Esophagus mucosa (tissue), 1 donor: ENCODE measurements around the gene ANAPC16. TPM values are rescaled to one million over a fixed set of nuclear protein-coding genes. Genes with fewer than 3 reads are reported as not detected.
"Not testable (repeated sequence)": the region's sequence is repeated elsewhere in the genome, so short reads cannot be mapped to it uniquely, and the experiment has no call there.

Experiments used
- ATAC-seq: fragments of 200-7000 bp; cut with Tn5 transposase; one replicate; pipeline ENCODE4 v1.9.1; 2020
- total RNA-seq: library from RNA; stranded (reverse); gene quantifications from one replicate; pipeline ENCODE4 v1.2.4, GENCODE V29; 2023
- donor health status: DM: yes; HTN: yes; CAD: no.

Gene ANAPC16
- 64.4 TPM for total RNA-seq

DNA sequence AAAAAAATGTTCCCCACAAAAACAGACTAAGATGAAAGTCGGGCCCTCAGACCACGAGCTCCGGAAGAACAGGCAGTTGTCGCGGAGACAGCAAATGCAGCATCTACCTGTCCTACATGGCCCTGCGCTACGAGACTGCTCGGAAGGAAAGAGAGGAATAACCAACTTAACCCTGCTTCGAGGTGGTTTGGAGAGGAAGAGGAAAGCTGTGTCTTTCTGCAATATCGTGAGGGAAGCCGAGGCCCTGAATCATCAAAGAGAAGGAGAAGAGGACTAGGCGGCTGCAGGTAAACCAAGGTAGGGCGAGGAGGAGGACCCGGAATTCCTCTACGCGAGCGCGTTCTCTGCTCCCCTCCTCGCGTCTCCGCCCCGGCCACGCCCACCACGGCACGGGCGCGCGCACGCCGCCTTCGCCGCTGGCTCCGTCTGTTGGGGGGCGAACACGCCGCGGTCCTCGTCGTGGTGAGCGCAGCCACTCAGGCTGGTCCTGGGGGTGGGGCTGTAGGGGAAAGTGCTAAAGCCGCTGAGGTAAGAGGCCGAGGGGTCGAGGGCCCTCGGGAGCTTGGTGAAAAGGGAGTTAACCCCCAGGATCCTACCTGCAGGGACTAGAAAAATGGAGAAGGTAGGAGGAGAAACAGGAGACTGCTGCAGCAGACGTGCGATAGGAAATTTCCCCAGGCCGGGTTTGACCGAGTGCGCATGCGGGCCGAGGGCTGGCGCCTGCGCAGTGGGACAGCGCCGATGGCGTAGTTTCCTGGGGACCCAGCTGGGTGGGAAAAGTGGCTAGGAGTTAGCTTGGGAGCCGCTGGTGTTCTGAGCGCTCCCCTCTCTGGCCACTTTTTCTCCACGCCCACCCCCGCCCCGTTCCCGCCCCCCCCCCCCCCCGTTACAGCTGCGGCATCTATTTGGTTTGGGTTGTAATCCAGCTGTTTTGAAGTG is at the start of gene ANAPC16, which contains the start of gene ASCC1:
Gene ANAPC16 (plus strand): TSS at position 402 of the 939 bp plus-strand sequence. CDS start 7,903 bp downstream, outside the sequence.
Gene ASCC1 (minus strand): TSS at position 666 of the 939 bp plus-strand sequence. CDS start 2,978 bp downstream, outside the sequence.
- ATAC-seq: peak; percentile 97

DNA sequence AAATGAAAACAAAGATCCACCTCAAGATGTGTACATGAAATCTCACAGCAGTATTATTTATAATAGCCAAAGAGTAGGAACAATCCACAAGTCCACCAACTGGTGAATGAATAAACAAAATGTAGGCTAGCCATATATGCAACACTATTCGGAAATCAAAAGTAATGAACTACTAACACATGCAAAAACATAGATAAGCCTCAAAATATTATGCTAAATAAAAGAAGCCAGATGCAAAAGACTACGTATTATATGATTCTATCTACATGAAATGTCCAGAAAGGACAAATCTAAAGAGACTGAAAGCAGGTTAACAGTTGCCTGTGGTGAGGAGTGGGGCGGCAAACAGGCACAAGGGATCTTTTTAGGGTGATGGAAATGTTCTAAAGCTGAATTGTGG is 48.7 kb upstream of the ANAPC16 start:
- ATAC-seq: no peak

DNA sequence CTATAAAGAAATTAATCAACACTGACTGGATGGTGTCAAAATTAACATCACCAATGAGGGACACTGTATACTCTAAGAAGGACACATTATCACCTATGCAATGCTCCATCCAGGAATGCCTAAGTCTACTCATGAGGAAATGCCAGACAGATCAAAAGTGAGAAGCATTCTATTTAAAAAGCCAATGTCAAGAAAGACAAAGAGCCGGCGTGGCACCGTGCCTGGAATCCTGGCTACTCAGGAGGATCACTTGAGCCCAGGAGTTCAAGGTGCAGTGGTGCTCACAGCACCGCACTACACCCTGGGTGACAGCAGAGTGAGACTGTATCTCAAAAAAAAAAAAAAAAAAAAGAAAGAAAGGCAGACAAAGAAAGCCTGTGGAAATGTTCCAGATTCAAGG is 45.5 kb upstream of the ANAPC16 start:
- ATAC-seq: peak; percentile 68

DNA sequence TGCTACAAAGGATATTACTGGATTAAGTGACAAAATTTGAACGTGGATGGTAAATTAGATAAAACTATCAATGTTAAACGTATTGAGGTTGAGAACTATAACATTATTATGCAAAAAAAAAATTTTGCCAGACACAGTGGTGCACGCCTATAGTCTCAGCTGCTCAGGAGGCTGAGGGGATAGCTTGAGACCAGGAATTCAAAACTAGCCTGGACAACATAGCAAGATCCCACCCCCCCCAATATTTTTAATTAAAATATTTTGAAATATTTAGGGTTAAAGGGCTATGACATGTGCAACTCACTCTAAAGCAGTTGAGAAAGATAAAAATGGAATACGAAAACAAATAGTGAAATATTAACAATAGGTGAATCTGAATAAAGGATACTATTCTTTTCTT is 45.1 kb upstream of the ANAPC16 start:
- no peak for ATAC-seq

DNA sequence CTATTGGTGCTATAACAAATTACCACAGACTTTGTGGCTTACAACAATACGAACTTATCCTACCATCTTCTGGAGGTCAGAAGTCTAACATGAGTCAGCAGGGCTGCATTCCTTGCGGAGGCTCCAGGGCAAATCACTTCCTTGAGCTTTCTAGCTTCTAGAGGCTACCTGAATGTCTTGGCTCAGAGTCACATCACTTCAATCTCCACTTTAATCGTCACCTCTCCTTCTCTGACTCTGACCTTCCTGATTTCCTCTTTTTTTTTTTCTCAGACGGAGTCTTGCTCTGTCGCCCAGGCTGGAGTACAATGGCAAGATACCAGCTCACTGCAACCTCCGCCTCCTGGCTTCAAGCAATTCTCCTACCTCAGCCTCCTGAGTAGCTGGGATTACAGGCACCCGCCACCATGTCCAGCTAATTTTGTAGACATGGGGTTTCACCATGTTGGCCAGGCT is 44.6 kb upstream of the ANAPC16 start:
- peak; percentile 89 for ATAC-seq

DNA sequence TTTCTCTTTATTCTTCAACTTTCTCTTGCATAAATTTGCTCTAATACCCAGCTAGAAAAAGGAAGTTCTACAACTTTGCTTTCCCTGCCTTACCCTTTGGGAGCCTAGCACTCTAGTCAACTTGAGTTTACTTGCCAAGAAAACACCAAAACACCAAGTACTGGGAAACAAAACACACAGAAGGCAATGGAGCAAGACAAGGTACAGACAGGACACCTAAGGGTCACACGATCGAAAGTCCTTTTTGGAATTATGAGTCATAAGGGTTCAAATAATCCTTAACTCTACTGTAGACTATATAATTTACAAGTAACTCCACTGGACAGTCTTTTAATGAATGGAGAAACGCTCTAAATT is 42.6 kb upstream of the ANAPC16 start:
- ATAC-seq: no peak

DNA sequence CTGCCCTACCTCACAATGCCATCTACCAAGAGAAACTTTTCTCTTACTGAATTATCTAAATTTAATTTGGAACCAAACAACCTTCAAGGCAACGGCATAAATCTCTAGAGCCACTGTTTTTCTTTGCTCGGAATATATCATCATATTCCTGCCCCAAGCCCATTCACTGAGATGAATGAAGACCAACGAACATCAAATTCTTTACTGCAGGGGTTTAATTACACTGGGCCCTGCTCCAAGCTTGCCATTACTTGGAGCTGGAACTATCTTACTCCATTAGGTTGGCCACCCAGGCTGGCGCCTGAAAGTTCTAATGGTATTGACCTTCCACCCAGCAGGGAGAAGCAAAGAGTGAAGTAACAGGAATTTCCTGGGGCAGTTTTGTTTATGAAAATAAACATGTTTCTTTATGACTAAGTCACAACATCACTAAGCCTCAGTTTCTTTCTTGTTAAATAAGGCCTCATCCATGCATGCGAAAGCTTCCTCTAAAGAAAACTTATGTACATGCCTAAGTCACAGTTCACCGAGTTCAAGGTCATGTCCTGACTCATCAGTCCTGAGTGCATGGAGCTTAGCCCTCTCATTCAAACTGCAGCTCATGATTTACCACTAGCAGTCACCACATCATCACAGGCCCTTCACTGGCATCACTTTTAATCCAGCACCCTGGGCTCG is 42.1 kb upstream of the ANAPC16 start:
- peak; percentile 82 for ATAC-seq

DNA sequence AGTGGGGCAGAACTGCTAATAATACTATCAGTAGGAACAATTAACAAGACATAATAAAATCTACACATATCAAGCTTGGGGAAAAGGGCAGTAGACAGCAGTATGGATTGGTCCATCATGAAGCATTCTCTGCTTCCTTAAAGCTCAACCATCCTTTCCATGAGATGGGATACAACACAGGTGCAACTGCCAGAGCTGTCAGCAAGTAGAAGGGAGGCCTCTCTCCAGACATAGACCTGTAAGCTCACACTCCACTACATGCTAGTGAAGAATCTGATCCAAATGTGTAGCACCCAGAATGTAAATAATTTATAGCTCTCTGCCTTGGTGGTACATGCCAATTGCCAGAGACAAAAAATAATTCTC is 41.5 kb upstream of the ANAPC16 start:
- no peak for ATAC-seq

DNA sequence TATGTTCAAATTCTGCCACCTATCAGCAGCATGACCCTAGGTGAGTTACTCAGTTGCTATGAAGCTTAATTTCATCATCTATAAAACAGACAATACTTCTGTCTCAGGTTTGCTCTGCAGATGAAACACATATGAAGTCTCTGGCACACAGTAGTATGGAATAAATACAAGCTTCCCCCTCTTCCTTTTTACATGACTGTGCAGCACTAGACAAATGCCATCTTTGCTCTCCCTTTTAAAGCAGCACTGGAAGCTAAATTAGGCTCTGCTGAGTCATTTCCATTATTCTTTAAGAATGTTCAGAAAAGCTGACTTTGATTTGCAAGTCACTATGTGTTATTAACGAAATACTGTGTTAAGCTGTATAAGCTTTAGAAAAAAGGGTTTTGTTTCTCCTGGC is 40.7 kb upstream of the ANAPC16 start:
- ATAC-seq: peak; percentile 17

DNA sequence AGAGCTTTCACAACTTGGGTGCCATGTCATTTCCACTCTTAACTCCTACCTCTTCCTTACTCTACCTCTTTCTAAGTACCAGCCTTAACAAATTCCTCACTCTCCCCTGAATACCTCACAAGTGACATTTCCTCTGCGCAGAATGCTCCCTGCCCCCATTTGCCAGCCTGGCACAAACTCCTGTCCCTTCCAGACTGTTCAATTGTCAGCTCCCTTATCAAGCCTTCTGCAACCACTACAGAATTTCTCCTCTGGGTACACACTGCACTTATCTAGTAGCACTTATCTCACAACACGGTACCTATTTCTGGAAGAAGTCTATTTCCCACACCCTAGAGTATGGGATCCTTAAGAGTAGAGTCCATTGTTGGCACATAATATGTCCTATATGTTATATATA is 39.1 kb upstream of the ANAPC16 start:
- no peak for ATAC-seq

DNA sequence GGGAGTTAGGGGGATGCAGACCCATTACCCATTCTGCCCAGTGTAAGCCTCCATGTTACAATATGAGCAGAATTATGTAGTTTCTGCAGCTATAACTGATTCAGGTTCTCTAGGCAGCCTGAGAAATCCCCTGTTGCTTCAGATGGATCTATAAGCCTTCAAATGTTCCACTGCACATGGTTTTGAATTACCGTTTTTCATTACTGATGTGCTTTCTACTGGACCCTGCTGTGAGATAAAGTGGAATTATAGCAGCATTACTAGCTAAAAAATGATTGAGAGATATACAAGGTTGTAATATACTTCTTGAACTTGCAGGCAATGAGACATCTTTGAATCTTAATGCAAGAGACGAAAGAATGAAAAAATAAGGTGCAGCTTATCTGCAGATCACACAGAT is 38.4 kb upstream of the ANAPC16 start:
- no peak for ATAC-seq

DNA sequence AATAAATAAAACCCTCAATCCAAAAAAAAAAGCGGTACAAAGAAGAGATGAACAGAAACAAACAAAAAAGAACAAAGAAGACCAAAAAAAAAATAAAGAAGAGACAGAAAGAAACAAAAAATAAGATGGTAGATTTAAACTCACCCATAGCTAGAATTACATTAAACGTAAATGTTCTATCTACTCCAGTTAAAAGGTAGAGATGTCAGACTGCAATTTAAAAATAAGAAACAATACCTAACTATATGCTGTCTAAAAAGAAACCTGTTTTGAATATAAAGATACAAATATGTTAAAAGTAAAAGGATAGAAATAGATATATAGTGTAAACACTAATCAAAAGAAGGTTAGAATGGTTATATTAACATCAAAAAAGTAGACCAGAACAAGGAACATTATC is 31.7 kb upstream of the ANAPC16 start:
- no peak for ATAC-seq

DNA sequence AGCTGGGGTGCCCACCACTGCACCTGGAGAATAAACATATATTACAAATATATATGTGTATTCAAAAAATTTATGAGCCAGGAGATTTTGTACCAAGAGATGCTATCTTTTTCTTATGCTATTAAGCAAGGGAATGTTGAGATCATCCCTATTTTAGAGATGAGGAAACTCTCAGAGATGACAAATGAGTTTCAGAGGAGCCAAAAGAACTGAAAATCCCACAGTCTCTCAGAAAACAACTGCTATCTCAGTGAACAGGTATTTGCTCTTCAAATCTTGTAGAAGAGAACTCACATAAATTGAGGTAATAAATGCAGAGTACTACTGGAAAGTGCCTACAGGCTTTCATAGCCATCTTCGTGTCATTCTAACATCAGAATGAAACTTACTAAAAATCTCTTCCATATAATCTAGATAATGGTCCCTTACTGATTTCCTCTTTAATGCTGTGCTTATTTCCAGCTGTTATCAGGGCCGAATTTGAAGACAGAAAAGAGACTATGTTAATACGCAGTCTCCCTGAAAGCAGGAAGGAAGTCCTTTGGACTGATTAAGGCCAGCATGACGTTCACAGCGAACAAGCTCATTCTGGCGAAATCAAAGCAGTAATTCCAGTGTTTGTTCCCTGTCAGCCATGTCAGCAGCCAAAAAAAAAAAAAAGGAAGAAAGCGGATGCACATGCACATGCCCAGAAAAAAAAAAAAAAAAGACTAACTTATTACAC is 29.4 kb upstream of the ANAPC16 start:
- peak; percentile 36 for ATAC-seq

DNA sequence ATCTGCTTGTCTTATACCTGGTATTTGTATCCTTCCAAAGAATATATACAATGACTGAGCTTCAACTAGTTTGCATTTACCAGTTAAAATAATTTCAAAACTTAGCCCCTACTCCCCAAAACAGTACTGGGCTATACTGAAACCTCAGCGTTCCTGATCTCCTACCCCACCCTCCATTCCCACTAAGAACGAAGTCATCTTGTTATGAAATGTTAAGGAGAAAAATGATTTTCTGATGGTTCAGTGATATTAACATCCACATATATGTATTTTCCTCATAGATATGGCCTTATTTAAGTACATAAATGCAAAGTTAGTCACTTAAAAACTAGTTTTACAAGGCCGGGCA is 28.9 kb upstream of the ANAPC16 start:
- no peak for ATAC-seq

DNA sequence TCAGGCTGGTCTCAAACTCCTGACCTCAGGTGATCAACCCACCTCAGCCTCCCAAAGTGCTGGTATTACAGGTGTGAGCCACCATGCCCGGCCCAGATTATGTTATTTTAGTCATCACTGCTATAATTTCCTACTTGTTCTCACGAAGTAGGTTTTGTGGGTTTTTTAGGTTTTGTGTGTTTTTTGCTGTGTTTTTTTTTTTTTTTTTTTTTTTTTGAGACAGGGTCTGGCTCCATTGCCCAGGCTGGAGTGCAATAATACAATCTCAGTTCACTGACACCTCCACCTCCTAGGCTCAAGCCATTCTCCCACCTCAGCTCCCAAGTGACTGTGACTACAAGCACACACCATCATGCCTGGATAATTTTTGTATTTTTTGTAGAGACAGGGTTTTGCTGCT is 20.9 kb upstream of the ANAPC16 start:
- no peak for ATAC-seq

DNA sequence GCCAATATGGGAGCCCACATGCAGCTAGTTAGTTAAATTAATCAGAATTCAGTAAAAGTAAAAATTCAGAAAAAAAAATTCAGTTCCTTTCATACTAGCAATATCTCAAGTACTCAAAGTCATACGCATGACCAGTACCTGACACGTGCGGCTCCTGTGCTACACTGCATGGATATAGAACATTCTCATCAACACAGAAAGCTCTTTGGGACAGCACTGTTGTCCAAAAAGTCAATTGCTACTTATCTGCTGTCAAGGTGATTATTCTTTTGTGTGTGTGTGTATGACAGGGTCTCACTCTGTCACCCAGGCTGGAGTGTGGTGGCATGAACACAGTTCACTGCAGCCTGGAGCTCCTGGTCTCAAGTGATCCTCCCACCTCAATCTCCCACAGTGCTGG is 14.9 kb upstream of the ANAPC16 start:
- ATAC-seq: no peak

DNA sequence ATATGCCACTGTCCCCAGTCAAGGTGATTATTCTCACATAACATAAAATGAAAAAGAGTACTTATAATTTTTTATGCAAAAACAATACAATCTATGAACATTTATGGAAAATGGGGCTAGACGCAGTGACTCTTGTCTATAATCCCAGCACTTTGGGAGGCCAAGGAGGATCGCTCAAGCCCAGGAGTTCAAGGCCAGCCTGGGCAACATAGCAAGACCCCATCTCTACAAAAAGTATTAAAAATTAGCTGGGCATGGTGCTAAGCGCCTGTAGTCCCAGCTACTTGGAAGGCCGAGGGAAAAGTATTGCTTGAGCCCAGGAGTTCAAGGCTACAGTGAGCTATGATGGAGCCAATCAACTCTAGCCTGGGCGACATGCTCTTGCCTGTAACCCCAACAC is 14.5 kb upstream of the ANAPC16 start:
- ATAC-seq: no peak

DNA sequence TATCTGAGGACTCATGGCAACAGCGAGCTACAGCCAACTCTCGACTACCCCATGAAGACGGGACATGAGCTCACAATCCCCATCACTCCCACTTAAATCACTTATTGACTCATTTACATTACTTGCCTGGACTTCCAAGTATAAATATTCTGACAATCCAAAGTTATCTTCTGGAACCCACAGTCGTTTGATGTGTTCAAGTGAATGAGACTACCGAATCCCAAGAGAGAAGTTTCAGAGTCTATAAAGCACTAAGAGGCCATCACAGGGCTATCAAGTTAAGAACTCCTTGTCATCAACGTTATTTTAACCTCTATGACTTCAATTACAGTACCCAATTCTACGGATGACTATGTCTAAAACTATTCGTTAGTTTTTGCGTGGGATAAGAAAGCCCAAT is 11.5 kb upstream of the ANAPC16 start:
- ATAC-seq: no peak

DNA sequence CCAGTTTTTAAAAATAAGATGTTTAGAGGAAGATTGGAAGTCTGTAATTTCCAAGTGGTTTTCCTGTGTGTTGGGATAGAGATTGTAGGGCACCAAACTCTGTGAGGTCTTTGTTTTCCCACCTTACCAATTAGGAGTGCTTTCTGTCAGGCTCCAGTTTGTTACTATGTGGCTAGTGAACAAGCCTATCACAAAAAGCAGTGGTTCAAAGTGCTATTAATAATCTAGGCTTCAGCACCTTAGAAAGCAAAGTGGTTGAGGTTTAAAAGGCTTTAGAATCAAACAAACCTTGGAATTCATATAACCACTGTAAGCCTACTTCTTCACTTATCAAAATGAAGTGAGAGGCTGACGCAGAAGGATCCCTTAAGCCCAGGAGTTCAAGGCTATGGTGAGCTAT is 11.1 kb upstream of the ANAPC16 start:
- no peak for ATAC-seq

DNA sequence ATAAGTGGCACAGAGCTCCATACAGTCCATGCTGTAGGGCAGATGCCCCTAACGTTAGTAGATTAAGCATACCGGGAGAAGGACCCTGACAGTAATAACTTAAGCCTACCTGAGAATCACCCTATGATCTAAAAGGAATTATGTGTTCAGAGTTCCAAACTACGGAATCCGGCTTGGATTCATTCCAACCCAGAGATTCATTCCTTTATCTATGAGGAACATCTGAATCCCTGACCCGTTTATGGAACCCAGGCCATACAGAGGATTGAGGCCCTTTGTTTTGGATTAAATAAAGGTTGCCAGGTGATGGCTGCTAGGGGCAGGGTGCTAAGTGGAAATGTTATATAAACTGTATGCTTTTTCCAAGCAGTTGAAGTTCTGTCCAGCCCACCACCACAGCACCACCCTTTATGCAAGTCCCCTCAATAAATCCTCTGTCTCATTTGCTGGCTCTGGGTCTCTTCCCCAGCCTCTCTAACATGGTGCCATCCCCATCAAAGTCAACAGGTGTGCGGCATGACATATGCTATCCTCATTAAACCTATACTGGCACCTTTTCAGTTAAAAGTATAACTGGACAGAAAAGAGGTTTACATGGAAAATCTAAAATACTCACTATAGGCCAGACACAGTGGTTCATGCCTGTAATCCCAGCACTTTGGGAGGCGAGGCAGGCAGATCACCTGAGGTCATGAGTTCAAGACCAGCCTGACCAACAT is 9.1 kb upstream of the ANAPC16 start:
- no peak for ATAC-seq

DNA sequence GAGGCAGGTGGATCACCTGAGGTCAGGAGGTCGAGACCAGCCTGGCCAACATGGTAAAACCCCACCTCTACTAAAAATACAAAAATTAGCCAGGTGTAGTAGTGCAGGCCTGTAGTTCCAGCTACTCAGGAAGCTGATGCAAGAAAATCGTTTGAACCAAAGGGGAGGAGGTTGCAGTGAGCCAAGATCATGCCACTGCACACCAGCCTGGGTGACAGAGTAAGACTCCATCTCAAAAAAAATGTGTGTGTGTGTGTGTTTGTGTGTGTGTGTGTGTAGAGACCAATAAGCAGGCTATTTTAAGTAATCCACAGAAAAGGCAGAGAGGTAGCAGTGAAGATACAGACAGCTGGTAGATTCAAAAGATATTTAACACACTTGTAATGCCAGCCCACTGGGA is 7.3 kb upstream of the ANAPC16 start:
- ATAC-seq: not testable (repeated sequence)

DNA sequence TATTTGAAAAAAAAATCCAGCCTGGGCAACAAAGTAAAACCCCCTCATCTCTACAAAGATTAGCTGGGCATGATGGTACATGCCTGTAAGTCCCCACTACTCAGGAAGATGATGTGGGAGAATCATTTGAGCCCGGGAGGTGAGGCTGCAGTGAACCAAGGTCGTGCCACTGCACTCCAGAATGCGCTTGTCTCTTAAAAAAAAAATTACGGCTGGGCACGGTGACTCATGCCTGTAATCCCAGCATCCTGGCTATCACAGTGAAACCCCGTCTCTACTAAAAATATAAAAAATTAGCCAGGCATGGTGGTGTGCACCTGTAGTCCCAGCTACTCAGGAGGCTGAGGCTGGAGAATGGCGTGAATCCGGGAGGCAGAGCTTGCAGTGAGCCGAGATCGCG is 4.4 kb upstream of the ANAPC16 start:
- ATAC-seq: not testable (repeated sequence)

DNA sequence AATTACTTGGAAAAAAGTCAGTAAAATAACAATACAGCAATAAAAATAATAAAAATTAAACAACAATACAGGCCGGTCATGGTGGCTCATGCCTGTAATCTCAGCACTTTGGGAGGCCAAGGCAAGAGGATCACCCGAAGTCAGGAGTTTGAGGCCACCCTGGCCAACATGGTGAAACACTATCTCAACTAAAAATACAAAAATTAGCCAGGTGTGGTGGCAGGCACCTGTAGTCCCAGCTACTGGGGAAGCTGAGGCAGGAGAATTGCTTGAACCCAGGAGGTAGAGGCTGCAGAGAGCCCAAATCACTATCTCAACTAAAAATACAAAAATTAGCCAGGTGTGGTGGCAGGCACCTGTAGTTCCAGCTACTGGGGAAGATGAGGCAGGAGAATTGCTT is 4.0 kb upstream of the ANAPC16 start:
- ATAC-seq: not testable (repeated sequence)
